Activated CD4-positive, CD25-positive, alpha-beta regulatory T cell treated with anti-CD3 and anti-CD28 coated beads, Interleukin-2, amount 50 U/mL, for 16 hours (primary cell): ENCODE data around the gene CSF1.

Experiments
- DNase-seq: peaks from one replicate; pipeline ENCODE4 v3.0.0-alpha.2; 2020; ENCODE audit warnings: low read depth, low spot score

The CSF1 gene

GRCh38 chr1:109901524-109902145 is 9.0 kb upstream of the CSF1 start:
- DNase-seq, result no peak

GRCh38 chr1:109902204-109902985 is 8.3 kb upstream of the CSF1 start:
- DNase-seq, result no peak

DNA sequence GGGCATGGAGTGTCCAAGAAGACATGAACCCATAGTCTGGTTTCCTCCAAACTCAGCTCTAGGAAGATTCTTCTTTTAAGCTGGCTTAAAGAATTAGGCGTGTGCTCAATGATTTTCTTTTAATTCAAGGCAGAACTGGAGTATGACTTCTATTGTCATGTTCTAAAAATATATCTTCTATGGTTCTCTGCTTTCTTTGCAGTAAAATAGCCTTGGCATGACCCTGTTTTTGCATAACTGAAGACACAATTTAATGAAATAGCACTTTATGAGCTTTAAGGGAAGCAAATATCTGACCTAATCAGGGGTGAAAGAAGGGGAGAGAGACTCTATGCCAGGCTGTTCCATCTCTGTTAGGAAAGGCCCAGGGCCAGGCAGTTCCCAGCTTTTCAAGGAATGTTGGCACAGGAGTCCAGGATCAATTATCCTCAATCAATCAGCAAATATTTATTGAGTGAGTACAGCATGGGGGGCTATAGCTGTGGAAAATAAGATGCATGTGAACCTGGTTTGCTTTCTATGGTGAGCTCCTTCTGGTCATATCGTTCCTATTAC is 7.2 kb upstream of the CSF1 start:
- DNase-seq, result no peak

DNA sequence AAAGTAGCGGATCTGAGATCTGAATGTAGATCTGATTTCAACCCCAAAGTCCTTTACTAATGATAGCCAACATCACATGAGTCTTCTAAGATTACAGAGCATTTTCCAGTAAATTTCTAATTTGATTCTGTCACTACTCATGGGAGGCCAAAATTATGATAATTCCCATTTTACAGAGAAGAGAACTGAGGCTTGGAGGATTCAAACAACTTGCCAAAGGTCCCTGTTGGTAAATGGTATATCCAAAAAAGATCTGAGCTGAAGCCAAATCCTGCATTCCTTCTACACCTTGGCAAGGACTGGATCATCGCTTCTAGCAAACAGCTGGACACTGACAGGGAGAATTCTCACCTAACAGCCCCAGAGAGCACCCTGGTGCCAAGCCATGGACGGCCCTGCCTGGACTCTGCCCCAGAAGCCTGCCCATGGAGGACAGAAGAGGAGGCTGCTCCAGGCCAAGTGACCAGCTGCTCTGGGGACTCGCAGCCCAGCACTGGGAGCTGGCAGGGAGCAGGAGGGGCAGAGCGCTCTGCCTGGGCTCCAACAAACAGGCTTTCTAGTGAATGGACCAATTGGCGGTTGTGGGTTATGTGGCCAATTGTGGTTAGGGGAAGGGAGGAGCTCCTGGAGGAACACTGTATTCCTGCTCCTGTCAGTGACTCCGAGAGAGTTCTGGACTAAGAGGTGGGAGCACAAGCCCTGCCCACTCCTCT is 6.4 kb upstream of the CSF1 start:
- no peak for DNase-seq

- no peak for DNase-seq
Measured at GRCh38 chr1:109905491-109905890, 5.2 kb upstream of the CSF1 start.

DNA sequence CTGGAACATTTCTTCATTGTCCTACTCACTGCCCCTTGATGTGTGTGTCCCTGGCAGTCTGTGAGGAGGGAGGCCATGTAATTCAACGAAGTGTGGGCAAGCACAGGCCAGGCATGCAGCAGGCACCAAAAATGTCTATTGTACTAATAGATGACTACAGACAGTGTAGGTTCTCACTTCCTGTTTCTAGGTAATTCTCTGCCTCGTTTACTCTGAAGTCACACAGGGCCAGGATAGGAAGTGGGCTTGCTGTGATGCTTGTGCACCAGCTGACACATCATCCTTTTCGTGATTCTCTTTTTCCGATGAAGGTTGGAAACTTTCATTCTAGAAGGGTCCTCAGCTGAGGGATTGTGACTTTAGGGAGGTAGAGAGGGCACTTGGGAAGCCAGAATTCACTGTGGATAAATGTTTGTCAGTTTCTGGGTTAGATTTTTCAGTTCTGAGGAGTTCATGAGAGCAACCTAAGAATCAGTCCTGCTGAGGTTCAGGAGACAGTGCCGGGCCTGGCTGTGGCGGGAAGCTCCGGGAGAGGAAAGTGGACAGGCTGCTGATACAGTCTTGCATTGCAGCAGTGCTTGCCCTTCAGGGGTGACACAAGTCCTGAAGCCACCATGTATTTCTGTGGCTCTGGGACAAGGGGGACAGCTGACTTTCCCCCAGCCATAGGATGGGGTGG is 4.3 kb upstream of the CSF1 start:
- peak; percentile 42 for DNase-seq

GRCh38 chr1:109906839-109907180 is 3.8 kb upstream of the CSF1 start:
- no peak for DNase-seq

- DNase-seq, result no peak
Measured at GRCh38 chr1:109907190-109907774, 3.4 kb upstream of the CSF1 start.

GRCh38 chr1:109908836-109909235 is 1.8 kb upstream of the CSF1 start:
- no peak for DNase-seq

DNA sequence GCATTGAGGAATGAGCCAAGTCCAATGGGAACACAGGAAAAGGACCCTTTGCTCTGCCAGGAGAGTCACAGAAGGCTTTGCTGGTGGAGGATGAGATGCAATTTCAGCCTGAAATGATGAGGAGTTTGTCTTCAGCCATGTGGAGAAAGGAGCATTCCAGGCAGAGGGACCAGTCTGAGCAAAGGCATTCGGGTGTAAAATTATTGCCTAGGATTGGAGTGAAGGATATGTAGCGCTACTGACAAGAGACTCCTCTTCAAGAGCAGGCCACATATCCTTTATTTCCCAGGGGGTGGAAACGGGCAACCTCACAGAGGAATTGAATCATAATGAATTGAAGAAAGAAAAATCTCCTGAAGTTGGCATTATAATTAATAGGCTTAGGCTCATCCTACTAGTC is 1.1 kb upstream of the CSF1 start:
- DNase-seq, result no peak

DNA sequence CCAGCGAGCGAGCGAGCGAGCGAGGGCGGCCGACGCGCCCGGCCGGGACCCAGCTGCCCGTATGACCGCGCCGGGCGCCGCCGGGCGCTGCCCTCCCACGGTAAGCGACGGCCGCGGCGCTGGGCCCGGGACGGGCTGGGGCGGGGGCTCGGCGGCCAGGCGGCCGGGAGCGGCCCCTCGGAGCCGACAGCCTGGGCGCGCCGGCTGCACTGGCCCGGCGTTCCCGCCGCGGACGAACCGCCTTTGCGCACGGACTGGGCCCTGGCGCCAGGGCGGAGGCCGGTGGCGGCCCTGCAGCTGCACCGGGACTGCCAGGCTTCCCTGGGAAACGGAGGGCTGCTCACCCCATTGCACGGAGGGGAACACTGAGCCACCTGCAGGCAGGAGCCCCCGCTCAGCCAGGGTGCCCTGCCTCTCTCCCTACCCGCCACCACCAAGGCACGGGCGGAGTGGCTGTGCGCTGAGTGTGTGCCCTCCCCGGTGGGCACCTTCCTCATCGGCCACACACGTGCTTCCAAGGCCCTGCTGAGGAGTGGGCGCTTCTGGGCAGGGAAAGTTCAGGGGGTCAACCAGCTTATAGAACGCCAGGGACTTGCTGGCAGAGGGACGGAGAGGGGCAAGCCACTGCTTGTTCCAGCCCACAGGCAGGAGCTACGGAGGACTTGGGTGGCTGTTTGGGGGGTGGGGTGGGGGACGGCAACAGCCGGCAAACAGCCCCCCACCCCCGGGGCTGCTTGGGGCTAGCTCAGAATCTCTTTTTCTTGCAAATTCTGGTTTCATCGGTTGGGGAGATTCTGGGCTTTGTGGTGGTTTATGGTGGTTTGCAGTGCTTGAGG is 532 bp downstream of the CSF1 start:
- DNase-seq, result no peak

DNA sequence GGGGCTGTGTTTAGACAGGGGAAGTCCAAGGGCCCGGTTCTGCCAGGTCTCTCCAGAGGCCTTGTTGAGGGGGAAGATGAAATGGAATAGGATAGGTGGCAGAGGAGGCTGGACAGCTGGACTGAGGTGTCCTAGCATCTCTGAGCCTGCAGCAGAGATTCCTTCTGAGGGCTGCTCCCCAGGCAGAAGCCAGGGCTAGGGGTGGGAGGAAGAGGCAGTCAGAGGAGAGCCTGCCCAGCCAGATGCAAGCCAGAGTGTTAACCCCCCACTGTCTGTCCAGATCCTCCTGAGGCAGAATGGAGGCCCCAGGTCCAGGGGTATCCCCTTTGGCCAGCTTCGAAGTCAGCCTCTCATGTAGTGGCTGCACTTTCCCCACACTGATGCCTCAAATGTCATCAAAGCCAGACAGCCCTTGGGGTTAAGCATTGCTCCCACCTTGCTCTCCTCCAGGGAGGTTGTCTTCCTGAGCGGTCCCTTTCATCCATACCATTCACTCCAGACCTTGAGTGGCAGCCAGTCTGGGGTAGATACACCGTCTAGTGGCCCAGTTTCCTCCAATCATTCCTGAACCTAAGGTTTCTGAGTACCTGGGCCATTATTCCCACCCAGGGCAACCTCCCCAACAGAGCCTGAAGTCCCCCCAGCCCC is 1.7 kb downstream of the CSF1 start:
- no peak for DNase-seq

DNA sequence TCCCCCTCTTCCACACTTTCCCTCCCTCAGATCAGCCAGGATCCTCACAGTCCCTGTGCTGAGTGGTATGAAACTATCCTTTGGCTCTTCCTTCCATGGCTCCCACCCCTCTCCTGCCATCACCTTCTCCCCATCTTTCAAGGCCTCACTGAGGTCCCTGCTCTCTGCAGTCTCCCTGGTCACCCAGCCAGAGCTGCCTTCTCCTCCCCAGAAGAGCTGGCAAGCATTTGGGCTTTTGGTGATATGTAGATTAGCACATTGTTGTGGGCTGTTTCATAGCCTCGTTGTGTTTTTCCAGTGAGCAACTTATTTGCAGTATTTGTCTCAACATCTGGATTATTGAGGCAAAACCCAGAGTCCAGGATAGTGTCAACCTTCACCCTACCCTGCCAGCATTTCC is 2.2 kb downstream of the CSF1 start:
- DNase-seq, result no peak

DNA sequence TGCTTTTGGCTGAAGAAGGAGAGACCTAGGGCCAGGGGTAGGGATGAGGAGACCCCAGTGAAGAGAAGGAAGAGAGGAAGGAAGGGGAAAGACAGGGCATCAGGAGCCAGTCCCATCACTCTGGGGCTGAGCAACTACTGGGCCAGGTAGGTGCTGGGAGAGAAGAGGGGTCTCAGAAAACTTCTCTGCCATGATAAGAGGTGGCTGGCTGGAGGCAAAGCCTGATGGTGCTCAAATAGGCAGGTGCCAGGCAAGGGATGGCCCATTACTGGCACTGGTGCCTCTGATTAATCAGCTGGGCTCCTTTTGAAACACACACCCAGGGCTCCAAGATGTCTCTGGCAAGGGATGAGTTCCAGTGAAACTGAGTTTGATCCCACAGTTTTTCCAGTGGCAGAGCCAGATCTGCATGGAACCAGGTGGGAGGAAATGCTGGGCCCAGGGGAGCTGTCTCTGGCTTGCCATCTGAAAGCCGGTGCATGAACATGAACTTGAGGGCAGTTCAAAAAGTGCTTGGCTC is 2.8 kb downstream of the CSF1 start:
- no peak for DNase-seq

GRCh38 chr1:109914587-109915240 is 4.1 kb downstream of the CSF1 start:
- DNase-seq, result no peak

DNA sequence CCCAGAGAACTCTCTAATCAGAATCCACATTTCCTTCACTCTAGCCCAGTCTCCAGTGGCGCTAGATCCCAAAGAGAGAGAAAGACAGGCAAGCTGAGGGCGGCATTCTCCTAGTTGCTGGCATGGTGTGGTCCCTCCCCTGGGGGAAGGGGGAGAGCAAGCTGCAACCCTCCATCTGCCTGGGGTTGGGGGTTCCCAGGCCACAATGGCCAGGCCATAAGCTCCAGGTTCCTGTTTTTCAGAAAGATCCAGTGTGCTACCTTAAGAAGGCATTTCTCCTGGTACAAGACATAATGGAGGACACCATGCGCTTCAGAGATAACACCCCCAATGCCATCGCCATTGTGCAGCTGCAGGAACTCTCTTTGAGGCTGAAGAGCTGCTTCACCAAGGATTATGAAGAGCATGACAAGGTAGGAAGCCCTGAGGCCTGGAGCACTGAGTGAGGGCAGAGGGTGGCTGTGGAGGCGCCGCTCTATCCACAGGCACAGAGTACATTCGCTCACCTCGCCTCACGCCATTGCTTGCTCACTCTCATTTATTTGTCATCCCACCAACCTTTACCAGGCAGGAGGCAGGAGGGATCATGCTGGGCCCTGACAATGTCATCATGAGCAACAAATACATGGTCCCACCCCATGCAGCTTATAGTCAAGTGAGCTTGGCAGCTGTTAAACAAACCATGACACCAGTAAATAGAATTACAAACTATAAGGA is 6.6 kb downstream of the CSF1 start:
- no peak for DNase-seq

DNA sequence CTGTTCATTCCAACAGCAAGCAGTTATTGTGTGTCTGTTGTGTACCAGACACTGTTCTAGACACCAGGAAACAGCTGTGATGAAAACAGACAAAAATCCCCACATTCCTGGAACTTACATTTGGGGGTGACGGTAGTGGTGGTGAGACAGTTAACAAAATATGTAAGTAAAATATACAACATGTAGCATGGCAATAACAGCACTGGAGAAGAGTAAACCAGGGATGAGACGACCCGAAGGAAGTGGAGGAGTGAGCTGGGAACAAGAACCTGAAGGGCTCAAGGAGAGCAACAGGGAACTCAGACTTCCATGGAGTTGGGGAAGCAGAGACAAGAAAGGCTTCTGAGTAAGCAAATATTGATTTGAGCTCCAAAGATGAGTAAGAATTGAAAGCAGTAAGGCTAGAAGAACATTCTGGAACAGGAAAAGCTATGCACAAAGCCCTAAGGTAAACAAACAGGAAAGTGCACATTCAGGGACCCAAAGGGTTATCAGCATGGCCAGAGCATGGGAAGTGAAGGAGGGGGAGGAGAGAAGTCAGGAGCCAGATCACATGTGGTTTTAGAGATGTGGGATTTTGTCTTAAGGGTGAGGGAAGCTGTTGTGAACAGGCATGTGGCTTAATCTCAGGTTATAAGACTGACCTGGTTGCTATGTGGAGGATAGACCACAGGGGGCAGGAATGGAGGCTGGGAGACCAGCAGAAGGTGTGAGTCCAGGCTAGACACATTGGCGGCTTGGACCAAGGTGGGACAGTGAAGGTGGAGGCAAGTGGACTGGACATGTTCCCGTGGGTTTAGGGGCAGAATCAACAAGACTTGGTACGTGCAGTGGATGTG is 7.3 kb downstream of the CSF1 start:
- DNase-seq, result no peak

- DNase-seq, result no peak
Measured at GRCh38 chr1:109918671-109919070, 8.0 kb downstream of the CSF1 start.
